GM19035 (cell line): ENCODE data around the gene STRN.
"Not testable (repeated sequence)": the region's sequence is repeated elsewhere in the genome, so short reads cannot be mapped to it uniquely, and the experiment has no call there.

ENCODE experiments used
- ATAC-seq: cut with Tn5 transposase; IDR thresholded peaks from one replicate; pipeline ENCODE4 v1.9.1; 2021; ENCODE audit not compliant: unreplicated experiment

The STRN gene

GRCh38 chr2:36964496-36965058 is 1.8 kb downstream of the STRN start:
- ATAC-seq: no peak

- ATAC-seq: no peak
Measured at GRCh38 chr2:36963734-36964133, 2.6 kb downstream of the STRN start.

GRCh38 chr2:36963106-36963505 is 3.2 kb downstream of the STRN start:
- no peak for ATAC-seq

- ATAC-seq: no peak
Measured at GRCh38 chr2:36960773-36961172, 5.6 kb downstream of the STRN start.

DNA sequence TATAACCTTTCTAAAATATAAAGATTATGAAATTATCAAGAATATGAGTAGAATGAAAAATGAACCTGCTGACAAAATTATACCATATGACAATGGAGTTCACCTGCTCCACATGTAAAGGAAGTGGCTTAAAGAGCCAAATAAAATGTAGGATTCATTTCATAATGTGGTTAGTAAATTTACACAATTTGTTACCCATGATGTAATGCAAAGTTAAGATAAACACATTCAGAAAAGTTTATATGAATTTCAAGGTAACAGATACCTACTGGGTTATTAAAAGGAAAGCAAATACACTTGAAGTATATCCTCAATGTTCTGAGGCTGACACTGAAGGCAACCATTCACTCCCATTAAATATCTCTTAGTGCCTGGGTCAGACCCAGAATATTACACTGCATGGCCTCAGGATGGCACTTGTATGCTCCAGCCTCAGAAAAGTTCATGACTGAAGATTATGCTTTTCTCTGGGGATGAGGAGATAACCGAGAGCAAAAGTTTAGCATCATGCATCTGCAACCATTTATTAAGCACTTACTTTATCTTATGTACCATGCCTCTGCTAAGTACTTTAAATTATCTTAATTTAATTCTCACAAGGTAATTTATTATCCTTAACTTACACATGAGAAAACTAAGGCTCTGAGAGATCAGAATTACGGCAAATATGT is 6.2 kb downstream of the STRN start:
- ATAC-seq: no peak

GRCh38 chr2:36954977-36955607 is 11.2 kb downstream of the STRN start:
- no peak for ATAC-seq

DNA sequence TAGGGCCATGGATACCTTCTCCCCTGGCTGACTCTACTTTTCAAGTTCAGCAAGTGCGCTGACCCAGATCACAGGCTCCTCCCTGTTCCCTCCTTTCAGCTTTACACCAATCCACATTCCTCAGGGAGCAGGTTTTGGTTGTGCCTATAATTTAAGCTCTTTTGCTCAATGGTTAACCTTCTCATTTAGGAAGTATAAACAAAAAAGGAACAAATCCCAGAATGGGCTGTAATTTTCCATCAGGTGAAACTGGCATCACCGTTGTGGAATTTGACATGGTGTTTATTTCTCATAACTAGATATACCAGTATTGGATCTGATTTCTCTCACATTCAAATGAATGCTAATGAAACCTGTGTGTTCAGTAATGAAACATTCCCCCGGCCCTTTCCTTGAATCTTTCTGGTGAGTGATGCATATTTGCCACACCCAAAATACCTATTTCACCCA is 13.6 kb downstream of the STRN start:
- ATAC-seq: no peak

GRCh38 chr2:36951574-36951973 is 14.8 kb downstream of the STRN start:
- ATAC-seq: no peak

DNA sequence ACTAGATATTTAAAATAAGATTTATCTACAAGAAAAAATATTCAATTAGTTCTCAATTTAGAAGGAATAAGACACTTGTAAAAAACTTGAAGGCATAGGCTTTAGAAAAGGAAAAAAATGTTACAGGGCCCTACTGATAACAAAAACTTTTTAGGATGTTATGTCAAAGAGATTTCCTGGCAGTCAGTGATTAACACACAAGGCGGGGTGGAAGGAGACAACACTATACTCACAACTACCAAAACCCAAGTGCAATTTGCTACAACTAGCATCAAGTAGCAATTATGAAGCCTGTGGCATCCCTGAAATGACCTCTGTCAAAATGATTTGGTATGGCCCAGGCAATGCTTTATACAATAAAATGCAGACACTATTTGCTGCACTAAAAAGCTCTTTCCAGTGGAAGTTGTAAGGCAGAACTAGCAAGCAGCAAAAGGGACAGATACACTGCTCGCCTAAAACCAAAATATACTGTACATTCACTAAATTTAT is 15.3 kb downstream of the STRN start:
- no peak for ATAC-seq

DNA sequence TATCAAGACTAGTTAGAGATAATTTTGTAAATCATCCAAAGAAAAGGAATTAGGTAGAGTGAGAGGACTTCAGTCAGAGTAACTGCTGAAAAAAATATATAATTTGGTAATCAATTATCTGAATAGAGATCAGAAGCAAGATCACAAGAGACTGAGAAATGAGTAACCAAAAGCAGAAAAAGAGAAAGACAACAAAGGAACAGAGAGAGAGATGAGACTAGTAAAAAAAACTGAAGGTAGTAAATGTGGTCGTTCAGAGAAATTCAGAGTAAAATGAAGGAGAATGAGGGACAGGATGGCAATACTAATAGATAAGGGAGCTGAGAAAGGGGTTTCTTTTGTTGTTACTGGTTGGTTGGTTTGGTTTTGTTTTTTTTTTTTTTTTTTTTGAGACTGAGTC is 16.5 kb downstream of the STRN start:
- ATAC-seq: no peak

DNA sequence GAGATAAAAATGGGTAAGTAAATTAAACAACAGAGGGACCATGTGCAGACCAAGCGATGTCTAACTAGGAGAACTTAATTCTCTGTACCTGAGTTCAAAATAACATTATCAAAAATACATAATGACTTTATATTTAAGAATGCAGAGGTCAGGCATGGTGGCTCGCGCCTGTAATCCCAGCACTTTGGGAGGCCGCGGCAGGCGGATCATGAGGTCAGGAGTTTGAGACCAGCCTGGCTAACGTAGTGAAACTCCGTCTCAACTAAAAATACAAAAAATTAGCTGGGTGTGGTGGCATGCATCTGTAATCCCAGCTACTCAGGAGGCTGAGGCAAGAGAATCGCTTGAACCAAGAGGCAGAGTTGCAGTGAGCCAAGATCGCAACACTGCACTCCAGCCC is 21.1 kb downstream of the STRN start:
- not testable (repeated sequence) for ATAC-seq

DNA sequence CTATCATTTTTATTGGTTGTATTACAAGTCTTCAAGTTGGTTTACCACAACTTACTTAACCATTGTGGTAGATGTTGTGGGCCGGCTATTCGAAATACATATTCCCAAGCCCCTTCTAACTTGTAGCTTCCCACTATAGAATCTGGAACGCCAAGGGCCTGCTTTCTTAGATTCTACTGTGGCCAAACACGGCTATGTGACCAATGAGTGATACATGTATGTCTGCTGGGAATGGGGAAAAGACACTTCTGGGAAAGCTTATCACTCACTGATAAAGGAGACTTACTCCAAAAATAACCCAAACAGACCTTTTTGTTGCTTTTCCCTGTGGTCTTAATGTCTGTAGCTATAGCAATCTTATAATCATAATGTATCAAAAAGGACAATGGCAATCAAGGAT is 24.5 kb downstream of the STRN start:
- no peak for ATAC-seq

DNA sequence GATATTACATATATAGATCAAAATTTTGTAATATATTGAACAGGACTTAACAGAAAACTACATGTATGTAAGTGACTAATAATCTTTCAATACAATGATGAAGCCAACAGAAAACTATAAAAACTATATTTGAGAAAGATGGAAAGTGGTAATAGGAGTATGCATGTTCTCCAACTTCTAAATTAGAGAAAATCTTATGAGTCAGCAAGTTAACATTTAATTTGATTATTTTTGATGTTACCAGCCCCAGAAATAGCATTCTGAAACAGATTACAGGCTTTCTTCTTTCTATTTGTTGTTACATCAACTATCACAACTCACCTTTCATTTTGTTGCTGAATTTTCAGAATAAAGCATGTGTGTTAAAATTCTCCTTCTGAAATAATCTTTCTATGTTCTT is 29.8 kb downstream of the STRN start:
- not testable (repeated sequence) for ATAC-seq

GRCh38 chr2:36931688-36932087 is 34.6 kb downstream of the STRN start:
- ATAC-seq: not testable (repeated sequence)

GRCh38 chr2:36930787-36931410 is 35.4 kb downstream of the STRN start:
- ATAC-seq: not testable (repeated sequence)

- ATAC-seq: not testable (repeated sequence)
Measured at GRCh38 chr2:36926175-36927132, 39.9 kb downstream of the STRN start.

DNA sequence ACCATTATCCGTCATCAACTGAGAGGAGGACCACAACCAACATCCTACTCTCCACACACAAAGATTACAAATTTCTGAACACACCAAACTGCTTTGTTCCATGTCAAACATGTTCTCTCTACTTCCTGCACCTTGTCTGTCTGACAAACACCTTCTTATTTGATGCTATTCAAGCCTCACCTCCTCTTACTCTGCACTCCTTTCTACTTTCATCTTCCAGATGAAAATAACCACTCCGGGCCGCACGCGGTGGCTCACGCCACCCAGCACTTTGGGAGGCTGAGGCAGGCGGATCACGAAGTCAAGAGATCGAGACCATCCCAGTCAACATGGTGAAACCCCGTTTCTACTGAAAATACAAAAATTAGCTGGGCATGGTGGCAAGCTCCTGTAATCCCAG is 43.7 kb downstream of the STRN start:
- ATAC-seq: not testable (repeated sequence)

GRCh38 chr2:36921984-36922383 is 44.4 kb downstream of the STRN start:
- no peak for ATAC-seq

GRCh38 chr2:36919041-36919837 is 47.1 kb downstream of the STRN start:
- ATAC-seq: no peak

GRCh38 chr2:36918307-36918706 is 48.0 kb downstream of the STRN start:
- ATAC-seq: no peak
